Stimulated activated effector memory CD8-positive, alpha-beta T cell treated with anti-CD3 and anti-CD28 coated beads, Interleukin-12 subunit alpha, Interleukin-12 subunit beta, amount 100 ng/mL, for 72 hours (primary cell): ENCODE data around the gene ASMT.
"Not testable (repeated sequence)": the region's sequence is repeated elsewhere in the genome, so short reads cannot be mapped to it uniquely, and the experiment has no call there.

Experiments
- ATAC-seq: fragments of 150-1000 bp; cut with Tn5 transposase; 2 replicates; pipeline ENCODE4 v1.10.0; 2021
- DNase-seq, 2 donors: peaks; one replicate each; pipeline ENCODE4 v3.0.0; 2021 to 2022; ENCODE audit warnings: low spot score in 2 of 2
- H3K27ac Mint-ChIP-seq: one replicate; pipeline ENCODE4 v1.8.0; 2022; ENCODE audit warnings: mild to moderate bottlenecking, mixed read lengths
- H3K36me3 Mint-ChIP-seq: one replicate; pipeline ENCODE4 v1.8.0; 2022; ENCODE audit warnings: mild to moderate bottlenecking, mixed read lengths
- H3K4me1 Mint-ChIP-seq: one replicate; pipeline ENCODE4 v1.8.0; 2022; ENCODE audit warnings: mixed read lengths
- H3K4me3 Mint-ChIP-seq: one replicate; pipeline ENCODE4 v1.8.0; 2022; ENCODE audit warnings: mild to moderate bottlenecking, mixed read lengths
- H3K9me3 Mint-ChIP-seq: one replicate; pipeline ENCODE4 v1.8.0; 2022; ENCODE audit warnings: mixed read lengths

Gene ASMT

GRCh38 chrX:1609762-1610161 is 5.1 kb upstream of the ASMT start:
- ATAC-seq (no peak), DNase-seq (no peak)
- Mint-ChIP-seq H3K4me3 (no peak overlapping the region), H3K36me3 (peaks cover 31% of the 10 kb centered on the region), H3K9me3 (no peaks in the 10 kb centered on the region), H3K27ac (peak overlapping the region; percentile 52), H3K4me1 (peaks cover 6% of the 10 kb centered on the region)

- ATAC-seq = no peak
- peak overlapping the region; percentile 69 for H3K27ac Mint-ChIP-seq
- H3K4me3 Mint-ChIP-seq = no peak overlapping the region
- H3K36me3 Mint-ChIP-seq = peaks cover 27% of the 10 kb centered on the region
- no peak for DNase-seq
- H3K4me1 Mint-ChIP-seq = peaks cover 6% of the 10 kb centered on the region
- H3K9me3 Mint-ChIP-seq = no peaks in the 10 kb centered on the region
Observed at GRCh38 chrX:1610166-1610565, 4.7 kb upstream of the ASMT start.

GRCh38 chrX:1610736-1611135 is 4.1 kb upstream of the ASMT start:
- Mint-ChIP-seq H3K36me3 (peaks cover 21% of the 10 kb centered on the region), H3K27ac (peak overlapping the region; percentile 69), H3K9me3 (no peaks in the 10 kb centered on the region), H3K4me3 (no peak overlapping the region), H3K4me1 (peaks cover under 1% of the 10 kb centered on the region)
- ATAC-seq (no peak), DNase-seq (no peak)

- Mint-ChIP-seq H3K27ac (no peak overlapping the region), H3K4me1 (no peaks in the 10 kb centered on the region), H3K9me3 (no peaks in the 10 kb centered on the region), H3K36me3 (peaks cover 7% of the 10 kb centered on the region), H3K4me3 (no peak overlapping the region)
- ATAC-seq (no peak), DNase-seq (no peak)
Observed at GRCh38 chrX:1612641-1613286, 2.1 kb upstream of the ASMT start.

- Mint-ChIP-seq H3K9me3 (no peaks in the 10 kb centered on the region), H3K4me1 (no peaks in the 10 kb centered on the region), H3K36me3 (no peaks in the 10 kb centered on the region), H3K27ac (no peak overlapping the region), H3K4me3 (no peak overlapping the region)
- no peak for ATAC-seq
- no peak for DNase-seq
Observed at GRCh38 chrX:1618689-1619088, 3.8 kb downstream of the ASMT start.

- H3K36me3 Mint-ChIP-seq = no peaks in the 10 kb centered on the region
- DNase-seq = no peak
- H3K27ac Mint-ChIP-seq = no peak overlapping the region
- H3K9me3 Mint-ChIP-seq = no peaks in the 10 kb centered on the region
- no peak for ATAC-seq
- no peak overlapping the region for H3K4me3 Mint-ChIP-seq
- H3K4me1 Mint-ChIP-seq = no peaks in the 10 kb centered on the region
Observed at GRCh38 chrX:1623691-1624090, 8.8 kb downstream of the ASMT start.

GRCh38 chrX:1624158-1624860 is 9.4 kb downstream of the ASMT start:
- not testable (repeated sequence) for DNase-seq, H3K4me3 Mint-ChIP-seq, H3K27ac Mint-ChIP-seq, H3K4me1 Mint-ChIP-seq, H3K9me3 Mint-ChIP-seq, ATAC-seq, H3K36me3 Mint-ChIP-seq

GRCh38 chrX:1624861-1625215 is 10.0 kb downstream of the ASMT start:
- not testable (repeated sequence) for H3K27ac Mint-ChIP-seq, DNase-seq, H3K4me1 Mint-ChIP-seq, H3K9me3 Mint-ChIP-seq, H3K36me3 Mint-ChIP-seq, ATAC-seq, H3K4me3 Mint-ChIP-seq

- Mint-ChIP-seq H3K4me3 (no peak overlapping the region), H3K9me3 (no peaks in the 10 kb centered on the region)
Observed at GRCh38 chrX:1629244-1629643, 14.4 kb downstream of the ASMT start.

GRCh38 chrX:1646009-1646408 is 31.1 kb downstream of the ASMT start:
- H3K4me3 Mint-ChIP-seq = no peak overlapping the region
- DNase-seq (no peak), ATAC-seq (no peak)
- H3K36me3 Mint-ChIP-seq = no peaks in the 10 kb centered on the region
- peaks cover 9% of the 10 kb centered on the region for H3K9me3 Mint-ChIP-seq
- H3K4me1 Mint-ChIP-seq = peaks cover 6% of the 10 kb centered on the region
- no peak overlapping the region for H3K27ac Mint-ChIP-seq

More at GRCh38 chrX:1629244-1629643, 14.4 kb downstream of the ASMT start:
- Mint-ChIP-seq H3K4me1 (no peaks in the 10 kb centered on the region), H3K36me3 (no peaks in the 10 kb centered on the region), H3K27ac (peak overlapping the region; percentile 55)
- DNase-seq (no peak), ATAC-seq (no peak)

GRCh38 chrX:1649621-1650020 is 34.8 kb downstream of the ASMT start:
- H3K9me3 Mint-ChIP-seq = peaks cover 9% of the 10 kb centered on the region
- no peaks in the 10 kb centered on the region for H3K36me3 Mint-ChIP-seq
- ATAC-seq (no peak), DNase-seq (no peak)
- H3K27ac Mint-ChIP-seq = no peak overlapping the region
- H3K4me3 Mint-ChIP-seq = no peak overlapping the region
- H3K4me1 Mint-ChIP-seq = peaks cover 6% of the 10 kb centered on the region

GRCh38 chrX:1652011-1652811 is 37.4 kb downstream of the ASMT start:
- not testable (repeated sequence) for H3K9me3 Mint-ChIP-seq, ATAC-seq, H3K36me3 Mint-ChIP-seq, H3K4me3 Mint-ChIP-seq
- DNase-seq = peak in 1 of 2 donors; percentile 67
- Mint-ChIP-seq H3K27ac (peak overlapping the region; percentile 52), H3K4me1 (peaks cover 13% of the 10 kb centered on the region)

- peaks cover 25% of the 10 kb centered on the region for H3K36me3 Mint-ChIP-seq
- DNase-seq = no peak
- peak overlapping the region; percentile 96 for H3K27ac Mint-ChIP-seq
- no peak for ATAC-seq
- no peaks in the 10 kb centered on the region for H3K9me3 Mint-ChIP-seq
- peaks cover 39% of the 10 kb centered on the region for H3K4me1 Mint-ChIP-seq
- peak overlapping the region; percentile 93 for H3K4me3 Mint-ChIP-seq
Observed at GRCh38 chrX:1656379-1656778, 41.5 kb downstream of the ASMT start.

GRCh38 chrX:1657367-1658070 is 42.7 kb downstream of the ASMT start:
- peak overlapping the region; percentile 96 for H3K27ac Mint-ChIP-seq
- peak; percentile 39 to 86 for DNase-seq
- peaks cover 32% of the 10 kb centered on the region for H3K36me3 Mint-ChIP-seq

GRCh38 chrX:1658071-1658491 is 43.2 kb downstream of the ASMT start:
- peak overlapping the region; percentile 93 for H3K4me3 Mint-ChIP-seq
- ATAC-seq (no peak), DNase-seq (peak in 1 of 2 donors; percentile 71)
- H3K9me3 Mint-ChIP-seq = no peaks in the 10 kb centered on the region
- H3K27ac Mint-ChIP-seq = peak overlapping the region; percentile 96
- peaks cover 32% of the 10 kb centered on the region for H3K36me3 Mint-ChIP-seq
- peaks cover 44% of the 10 kb centered on the region for H3K4me1 Mint-ChIP-seq

More at GRCh38 chrX:1657367-1658070, 42.7 kb downstream of the ASMT start:
- H3K9me3 Mint-ChIP-seq = no peaks in the 10 kb centered on the region
- ATAC-seq = peak; percentile 61
- peaks cover 41% of the 10 kb centered on the region for H3K4me1 Mint-ChIP-seq
- H3K4me3 Mint-ChIP-seq = peak overlapping the region; percentile 93
